WERI-Rb-1 (cell line): ENCODE results near the gene EYS.

Experiments used
- DNase-seq: peaks from one replicate; pipeline ENCODE4 v3.0.0-alpha.2; 2020
- H3K27ac ChIP-seq: fragments of 250-450 bp; sonication (Bioruptor Pico); 2 replicates; pipeline ENCODE4 v1.5.1; 2020; ENCODE audit warnings: mild to moderate bottlenecking, moderate library complexity
- H3K27me3 ChIP-seq: fragments of 250-450 bp; sonication (Bioruptor Pico); 2 replicates; pipeline ENCODE4 v1.5.1; 2021; ENCODE audit warnings: mild to moderate bottlenecking, low read depth, moderate library complexity; ENCODE audit not compliant: insufficient read depth, severe bottlenecking
- H3K36me3 ChIP-seq: fragments of 250-450 bp; sonication (Bioruptor Pico); 2 replicates; pipeline ENCODE4 v1.5.1; 2020; ENCODE audit warnings: mild to moderate bottlenecking, moderate library complexity
- H3K4me3 ChIP-seq: 2 replicates; pipeline ENCODE4 v1.5.1; 2011; ENCODE audit warnings: low read depth, mild to moderate bottlenecking, control low read depth, low read length
- H3K9me3 ChIP-seq: fragments of 250-450 bp; sonication (Bioruptor Pico); 2 replicates; pipeline ENCODE4 v1.5.1; 2021; ENCODE audit warnings: mild to moderate bottlenecking, moderate library complexity; ENCODE audit not compliant: severe bottlenecking
- CTCF ChIP-seq: IDR thresholded peaks from 2 replicates; pipeline ENCODE4 v1.5.1; 2011; ENCODE audit warnings: low read depth, mild to moderate bottlenecking, control low read depth, inconsistent platforms, low read length

The EYS gene

DNA sequence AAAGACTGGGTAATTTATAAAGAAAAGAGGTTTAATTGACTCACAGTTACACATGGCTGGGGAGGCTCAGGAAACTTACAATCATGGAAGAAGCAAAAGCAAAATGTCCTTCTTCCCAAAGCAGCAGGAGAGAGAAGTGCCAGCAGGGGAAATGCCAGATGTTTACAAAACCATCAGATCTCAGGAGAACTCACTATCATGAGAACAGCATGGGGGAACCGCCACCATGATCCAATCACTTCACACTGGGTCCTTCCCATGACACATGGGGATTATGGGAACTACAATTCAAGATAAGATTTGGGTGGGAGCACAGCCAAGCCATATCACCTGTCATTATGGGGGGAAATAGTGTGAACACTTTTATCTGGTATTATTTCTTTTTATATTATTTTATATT lies 557.2 kb downstream of the EYS start:
- H3K27ac ChIP-seq, result no peak overlapping the region
- H3K36me3 ChIP-seq, result no peaks in the 10 kb centered on the region
- no peak for DNase-seq
- H3K9me3 ChIP-seq, result no peaks in the 10 kb centered on the region
- no peaks in the 10 kb centered on the region for H3K27me3 ChIP-seq
- no peak for TF ChIP-seq CTCF
- H3K4me3 ChIP-seq, result no peak overlapping the region

DNA sequence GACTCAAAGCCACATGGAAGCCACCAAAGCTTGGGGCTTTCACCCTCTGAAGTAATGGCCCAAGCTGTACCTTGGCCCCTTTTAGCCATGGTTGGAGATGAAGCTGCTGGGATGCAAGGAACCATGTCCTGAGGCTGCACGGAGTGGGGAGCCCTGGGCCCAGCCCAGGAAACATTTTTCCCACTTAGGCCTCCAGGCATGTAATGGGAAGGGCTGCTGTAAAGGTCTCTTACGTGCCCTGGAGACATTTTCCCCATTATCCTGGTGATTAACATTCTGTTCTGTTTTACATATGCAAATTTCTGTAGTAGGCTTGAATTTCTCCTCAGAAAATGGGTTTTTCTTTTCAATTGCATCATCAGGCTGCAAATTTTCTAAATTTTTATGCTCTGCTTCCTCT lies 558.2 kb downstream of the EYS start:
- no peak for TF ChIP-seq CTCF
- Histone ChIP-seq H3K36me3 (no peaks in the 10 kb centered on the region), H3K9me3 (no peaks in the 10 kb centered on the region), H3K4me3 (no peak overlapping the region), H3K27me3 (no peaks in the 10 kb centered on the region), H3K27ac (no peak overlapping the region)
- DNase-seq, result no peak

- no peaks in the 10 kb centered on the region for H3K27me3 ChIP-seq
- no peaks in the 10 kb centered on the region for H3K36me3 ChIP-seq
- no peaks in the 10 kb centered on the region for H3K9me3 ChIP-seq
- H3K4me3 ChIP-seq, result no peak overlapping the region
- DNase-seq, result no peak
- no peak for TF ChIP-seq CTCF
- H3K27ac ChIP-seq, result no peak overlapping the region
These were observed 571.5 kb downstream of the EYS start for GRCh38 chr6:65135567-65135966.

DNA sequence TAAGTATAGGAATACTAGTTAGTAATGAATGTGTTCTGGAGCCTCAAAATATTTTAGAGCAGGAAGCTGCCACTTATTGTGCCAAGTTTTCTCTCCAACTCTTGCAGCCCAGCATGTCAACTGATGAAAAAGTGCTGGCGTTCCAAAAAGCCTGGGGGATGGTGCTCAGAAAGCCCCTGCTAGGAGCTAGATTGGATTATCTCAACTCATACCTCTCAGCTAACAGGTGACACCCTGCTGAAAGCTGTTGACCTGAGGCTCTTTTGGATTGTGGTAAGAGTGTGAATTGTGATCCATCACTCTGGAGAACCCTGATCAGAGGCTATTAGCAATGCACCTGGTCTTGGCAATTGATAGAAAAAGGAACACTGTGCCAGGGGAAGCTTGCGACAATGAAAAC lies 580.4 kb downstream of the EYS start:
- H3K27me3 ChIP-seq, result no peaks in the 10 kb centered on the region
- no peak for TF ChIP-seq CTCF
- DNase-seq, result no peak

DNA sequence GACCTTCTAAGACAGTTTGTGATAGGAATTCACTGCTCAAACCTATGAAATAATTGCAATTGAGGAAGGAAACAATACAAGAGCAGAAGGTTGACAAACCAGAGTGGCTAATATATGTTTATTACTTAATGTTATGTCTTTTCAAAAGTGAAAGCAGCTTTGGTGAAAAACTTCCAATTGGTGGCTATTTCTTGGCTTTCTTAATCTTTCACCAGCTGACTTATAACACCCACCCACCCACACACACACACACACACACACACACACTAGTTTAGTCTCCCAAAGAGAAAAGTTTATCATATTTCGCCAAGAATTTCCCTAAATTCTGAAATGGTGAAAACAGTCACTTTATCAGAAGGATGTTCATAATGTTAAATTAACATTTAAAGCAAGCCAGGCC lies 583.5 kb downstream of the EYS start:
- H3K4me3 ChIP-seq, result no peak overlapping the region
- H3K36me3 ChIP-seq, result no peaks in the 10 kb centered on the region
- no peak for TF ChIP-seq CTCF
- H3K27me3 ChIP-seq, result no peaks in the 10 kb centered on the region
- no peak for DNase-seq
- H3K9me3 ChIP-seq, result no peaks in the 10 kb centered on the region
- no peak overlapping the region for H3K27ac ChIP-seq

More for the DNA sequence above, 580.4 kb downstream of the EYS start:
- Histone ChIP-seq H3K27ac (no peak overlapping the region), H3K36me3 (no peaks in the 10 kb centered on the region), H3K4me3 (no peak overlapping the region), H3K9me3 (no peaks in the 10 kb centered on the region)

GRCh38 chr6:65117817-65118409 lies 589.1 kb downstream of the EYS start:
- no peaks in the 10 kb centered on the region for H3K36me3 ChIP-seq
- no peaks in the 10 kb centered on the region for H3K9me3 ChIP-seq
- H3K27ac ChIP-seq, result no peak overlapping the region
- no peak overlapping the region for H3K4me3 ChIP-seq
- DNase-seq, result no peak
- H3K27me3 ChIP-seq, result no peaks in the 10 kb centered on the region
- TF ChIP-seq CTCF, result no peak
